Measurements from ENCODE around the gene CTNND2.
A peak's percentile ranks its signal among the peaks of the same experiment; 100 is the strongest.

CTNND2 gene

DNA sequence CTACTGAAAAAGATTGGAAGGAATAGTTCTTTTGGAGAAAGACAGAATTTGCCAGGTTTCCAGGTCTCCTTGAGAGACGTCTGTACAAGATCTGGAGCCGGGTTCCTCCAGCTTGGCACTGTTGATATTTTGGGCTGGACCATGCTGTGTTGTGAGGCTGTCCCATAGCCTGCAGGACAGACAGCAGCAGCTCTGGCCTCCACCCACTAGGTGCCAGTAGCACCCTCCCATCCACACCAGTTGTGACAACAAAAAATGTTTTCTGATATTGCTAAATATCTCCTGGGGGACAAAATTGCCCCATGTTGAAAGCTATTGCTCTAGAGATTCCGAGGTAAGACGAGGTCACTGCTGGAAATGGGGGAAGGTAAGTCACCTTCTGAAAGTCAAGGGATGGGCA lies 855.5 kb downstream of the CTNND2 start:
- TF ChIP-seq, protein P1, sequence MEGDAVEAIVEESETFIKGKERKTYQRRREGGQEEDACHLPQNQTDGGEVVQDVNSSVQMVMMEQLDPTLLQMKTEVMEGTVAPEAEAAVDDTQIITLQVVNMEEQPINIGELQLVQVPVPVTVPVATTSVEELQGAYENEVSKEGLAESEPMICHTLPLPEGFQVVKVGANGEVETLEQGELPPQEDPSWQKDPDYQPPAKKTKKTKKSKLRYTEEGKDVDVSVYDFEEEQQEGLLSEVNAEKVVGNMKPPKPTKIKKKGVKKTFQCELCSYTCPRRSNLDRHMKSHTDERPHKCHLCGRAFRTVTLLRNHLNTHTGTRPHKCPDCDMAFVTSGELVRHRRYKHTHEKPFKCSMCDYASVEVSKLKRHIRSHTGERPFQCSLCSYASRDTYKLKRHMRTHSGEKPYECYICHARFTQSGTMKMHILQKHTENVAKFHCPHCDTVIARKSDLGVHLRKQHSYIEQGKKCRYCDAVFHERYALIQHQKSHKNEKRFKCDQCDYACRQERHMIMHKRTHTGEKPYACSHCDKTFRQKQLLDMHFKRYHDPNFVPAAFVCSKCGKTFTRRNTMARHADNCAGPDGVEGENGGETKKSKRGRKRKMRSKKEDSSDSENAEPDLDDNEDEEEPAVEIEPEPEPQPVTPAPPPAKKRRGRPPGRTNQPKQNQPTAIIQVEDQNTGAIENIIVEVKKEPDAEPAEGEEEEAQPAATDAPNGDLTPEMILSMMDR (IDR thresholded peaks at IDR 0.05; ENCODE audit: insufficient read depth, low read length, poor library complexity, severe bottlenecking) = peak; percentile 38
- no peak for DNase-seq (ENCODE audit: extremely low read depth, insufficient read length)
- no peaks in the 10 kb centered on the region; the same call in 1 of the 2 replicates for H3K27me3 ChIP-seq (replicated peaks; ENCODE audit: control insufficient read depth, insufficient read depth, low read length)
- no peaks in the 10 kb centered on the region for H3K36me3 ChIP-seq (ENCODE audit: control insufficient read depth, insufficient read depth, low read length)
- no peak overlapping the region for H3K4me3 ChIP-seq (replicated peaks; ENCODE audit: low read depth, low read length)

DNA sequence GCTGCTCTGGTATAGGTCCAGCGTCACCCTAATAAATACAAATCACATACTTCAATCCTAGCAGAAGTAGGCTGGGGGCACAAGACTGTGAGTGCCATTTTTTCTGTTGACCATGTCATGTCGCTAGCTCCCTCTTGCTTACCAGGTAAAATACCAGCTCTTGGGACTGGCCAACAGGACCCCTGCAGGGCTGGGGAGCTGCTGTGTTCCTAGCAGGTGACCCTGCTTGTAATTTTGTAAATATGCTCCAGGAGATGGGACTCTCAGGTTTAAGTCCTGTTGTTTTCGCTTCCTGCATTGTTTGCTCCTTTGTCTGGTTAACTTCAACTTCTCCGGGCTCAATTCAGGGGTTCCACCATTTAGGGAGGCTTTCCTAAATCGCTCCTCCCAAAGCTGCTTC lies 856.6 kb downstream of the CTNND2 start:
- Histone ChIP-seq H3K36me3 (ENCODE audit: control insufficient read depth, insufficient read depth, low read length) (no peaks in the 10 kb centered on the region), H3K4me3 (replicated peaks; ENCODE audit: low read depth, low read length) (no peak overlapping the region), H3K27me3 (replicated peaks; ENCODE audit: control insufficient read depth, insufficient read depth, low read length) (no peaks in the 10 kb centered on the region; the same call in 1 of the 2 replicates)
- no peak for DNase-seq (ENCODE audit: extremely low read depth, insufficient read length)
- TF ChIP-seq, protein P1 (IDR thresholded peaks at IDR 0.05; ENCODE audit: insufficient read depth, low read length, poor library complexity, severe bottlenecking) = no peak

DNA sequence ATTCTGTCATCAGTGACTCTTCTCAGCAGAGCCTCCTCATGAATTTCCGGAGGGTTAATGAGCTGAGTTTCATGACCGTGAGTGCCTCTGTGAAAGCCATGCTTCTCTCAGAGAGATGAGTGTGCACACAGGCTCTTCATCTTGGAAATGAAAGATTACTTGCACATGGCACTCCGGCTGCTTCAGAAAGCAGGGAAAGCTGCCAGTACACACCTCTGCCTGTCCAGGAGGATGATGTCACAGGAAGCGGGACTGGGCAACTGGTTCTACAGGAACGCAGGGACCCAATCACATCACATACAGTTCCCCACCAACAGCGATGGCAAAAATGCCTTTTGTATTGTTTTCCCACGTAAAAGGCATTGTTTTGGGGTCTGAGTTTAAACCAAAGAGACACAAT lies 857.2 kb downstream of the CTNND2 start:
- TF ChIP-seq, protein P1 (IDR thresholded peaks at IDR 0.05; ENCODE audit: insufficient read depth, low read length, poor library complexity, severe bottlenecking) = no peak
- Histone ChIP-seq H3K36me3 (ENCODE audit: control insufficient read depth, insufficient read depth, low read length) (no peaks in the 10 kb centered on the region), H3K27me3 (replicated peaks; ENCODE audit: control insufficient read depth, insufficient read depth, low read length) (no peaks in the 10 kb centered on the region; the same call in 1 of the 2 replicates), H3K4me3 (replicated peaks; ENCODE audit: low read depth, low read length) (no peak overlapping the region)
- DNase-seq (ENCODE audit: extremely low read depth, insufficient read length) = no peak

DNA sequence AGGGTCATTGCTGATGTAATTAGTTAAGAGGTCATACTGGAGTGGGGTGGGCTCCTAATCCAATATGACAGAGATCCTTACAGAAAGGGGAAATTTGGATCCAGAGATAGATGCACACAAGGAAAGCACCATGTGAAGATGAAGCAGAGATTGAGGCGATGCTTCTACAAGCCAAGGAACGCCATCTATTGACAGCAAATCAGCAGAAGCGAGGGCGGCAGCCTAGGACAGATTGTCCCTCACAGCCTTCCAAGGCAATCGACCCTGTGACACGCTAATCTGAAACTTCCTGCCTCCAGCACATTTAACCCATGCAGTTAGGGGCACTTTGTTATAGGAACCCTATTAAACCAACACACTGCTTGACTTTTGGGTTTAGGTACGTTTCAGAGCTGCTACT lies 858.1 kb downstream of the CTNND2 start:
- no peak for DNase-seq (ENCODE audit: extremely low read depth, insufficient read length)
- TF ChIP-seq, protein P1 (IDR thresholded peaks at IDR 0.05; ENCODE audit: insufficient read depth, low read length, poor library complexity, severe bottlenecking) = no peak
- Histone ChIP-seq H3K4me3 (replicated peaks; ENCODE audit: low read depth, low read length) (no peak overlapping the region), H3K27me3 (replicated peaks; ENCODE audit: control insufficient read depth, insufficient read depth, low read length) (no peaks in the 10 kb centered on the region; the same call in 1 of the 2 replicates), H3K36me3 (ENCODE audit: control insufficient read depth, insufficient read depth, low read length) (no peaks in the 10 kb centered on the region)

GRCh38 chr5:11045411-11045810 lies 858.8 kb downstream of the CTNND2 start:
- Histone ChIP-seq H3K36me3 (ENCODE audit: control insufficient read depth, insufficient read depth, low read length) (no peaks in the 10 kb centered on the region), H3K4me3 (replicated peaks; ENCODE audit: low read depth, low read length) (no peak overlapping the region), H3K27me3 (replicated peaks; ENCODE audit: control insufficient read depth, insufficient read depth, low read length) (no peaks in the 10 kb centered on the region; the same call in 1 of the 2 replicates)
- TF ChIP-seq, protein P1 (IDR thresholded peaks at IDR 0.05; ENCODE audit: insufficient read depth, low read length, poor library complexity, severe bottlenecking) = no peak
- DNase-seq (ENCODE audit: extremely low read depth, insufficient read length) = no peak

DNA sequence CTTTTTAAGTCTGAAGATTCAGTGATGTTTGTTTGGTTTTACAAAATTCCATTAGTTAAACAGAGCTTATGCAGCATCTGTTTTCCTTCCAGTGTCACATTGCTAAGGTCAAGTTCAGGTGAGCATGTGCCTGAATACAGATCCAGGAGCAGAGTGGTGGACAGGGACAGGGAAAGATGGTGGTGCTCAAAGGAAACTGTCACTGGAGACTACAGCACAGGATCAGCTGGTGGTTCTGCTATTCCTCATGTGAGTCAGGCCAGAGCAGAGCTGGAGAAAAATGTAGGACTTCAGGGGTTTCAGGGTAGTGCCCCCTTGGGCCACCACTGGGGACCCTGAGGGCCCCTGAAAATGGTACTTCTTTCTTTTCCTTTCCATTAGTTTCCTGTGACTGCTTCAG lies 859.7 kb downstream of the CTNND2 start:
- no peak overlapping the region for H3K4me3 ChIP-seq (replicated peaks; ENCODE audit: low read depth, low read length)
- H3K36me3 ChIP-seq (ENCODE audit: control insufficient read depth, insufficient read depth, low read length) = no peaks in the 10 kb centered on the region
- DNase-seq (ENCODE audit: extremely low read depth, insufficient read length) = no peak
- TF ChIP-seq, protein P1 (IDR thresholded peaks at IDR 0.05; ENCODE audit: insufficient read depth, low read length, poor library complexity, severe bottlenecking) = no peak
- H3K27me3 ChIP-seq (replicated peaks; ENCODE audit: control insufficient read depth, insufficient read depth, low read length) = no peaks in the 10 kb centered on the region; the same call in 1 of the 2 replicates
